T-cell (primary cell): ENCODE measurements around the gene E2F3. TPM values are rescaled to one million over a fixed set of nuclear protein-coding genes. Genes with fewer than 3 reads are reported as not detected.
"Not testable (repeated sequence)": the region's sequence is repeated elsewhere in the genome, so short reads cannot be mapped to it uniquely, and the experiment has no call there.

ENCODE experiments used
- ATAC-seq, 4 experiments: fragments of 200-7000 bp in 3 of 4; fragments of 150-1000 bp in 1 of 4; cut with Tn5 transposase; replicated peaks in 1 of 4; 1 replicate in 3 of 4; 2 replicates in 1 of 4; pipeline ENCODE4 v1.10.0; 2021; ENCODE audit warnings: moderate library complexity in 3 of 4, mild to moderate bottlenecking in 2 of 4, moderate number of reproducible peaks in 1 of 4
- CTCF ChIA-PET, 2 donors: fragments of 300-600 bp; sonication (Branson Sonifier 250); formaldehyde crosslinking; loops; one replicate each; lab custom pipeline; 2022; ENCODE audit warnings: antibody characterized with exemption in 2 of 2; lab: Charles Lee
- POLR2A ChIA-PET, 2 donors: fragments of 300-600 bp; sonication (Branson Sonifier 250); formaldehyde crosslinking; loops; one replicate each; lab custom pipeline; 2022; ENCODE audit warnings: antibody characterized with exemption in 2 of 2; lab: Charles Lee
- DNase-seq, 35 experiments: peaks; one replicate each; pipeline versions ENCODE4 v3.0.0 to v3.0.0-alpha.2; 2013 to 2023
- H3K27ac ChIP-seq: one replicate; pipeline ENCODE4 v1.5.1; 2013; ENCODE audit warnings: low read length
- H3K27me3 ChIP-seq, 2 experiments: replicated peaks in 1 of 2; 1 replicate in 1 of 2; 2 replicates in 1 of 2; pipeline versions ENCODE4 v1.6.1 to v1.7.0; 2013; ENCODE audit warnings: low read length in 1 of 2, mixed read lengths in 1 of 2; ENCODE audit not compliant: control insufficient read depth in 2 of 2, insufficient read depth in 2 of 2; ENCODE audit errors: extremely low read depth in 1 of 2
- H3K36me3 ChIP-seq, 2 donors: 1 replicate in 1 of 2; 2 replicates in 1 of 2; pipeline versions ENCODE4 v1.6.1 to v1.7.0; 2013; ENCODE audit warnings: low read length in 1 of 2; ENCODE audit not compliant: control insufficient read depth in 2 of 2, insufficient read depth in 1 of 2; ENCODE audit errors: extremely low read depth in 1 of 2
- H3K4me1 ChIP-seq, 2 experiments: 1 replicate in 1 of 2; 2 replicates in 1 of 2; pipeline versions ENCODE4 v1.6.1 to v1.7.0; 2013; ENCODE audit warnings: low read length in 2 of 2, mixed read lengths in 1 of 2; ENCODE audit not compliant: insufficient read depth in 2 of 2, control insufficient read depth in 1 of 2; ENCODE audit errors: extremely low read depth in 1 of 2
- H3K4me3 ChIP-seq, 2 donors: 1 replicate in 1 of 2; 2 replicates in 1 of 2; pipeline versions ENCODE4 v1.5.1 to v1.7.0; 2013; ENCODE audit warnings: mild to moderate bottlenecking in 2 of 2, low read length in 1 of 2, moderate library complexity in 1 of 2; ENCODE audit not compliant: control insufficient read depth in 1 of 2; ENCODE audit errors: extremely low read depth in 1 of 2
- H3K9me3 ChIP-seq: 2 replicates; pipeline ENCODE4 v1.7.0; 2013
- H3K27ac Mint-ChIP-seq, 2 donors: one replicate each; pipeline ENCODE4 v1.8.0; 2020 to 2021; ENCODE audit warnings: mild to moderate bottlenecking in 2 of 2, mixed read lengths in 2 of 2
- H3K27me3 Mint-ChIP-seq, 2 donors: one replicate each; pipeline ENCODE4 v1.8.0; 2021 to 2022; ENCODE audit warnings: mixed read lengths in 2 of 2
- H3K36me3 Mint-ChIP-seq: one replicate; pipeline ENCODE4 v1.8.0; 2021; ENCODE audit warnings: mixed read lengths
- H3K4me1 Mint-ChIP-seq, 3 donors: one replicate each; pipeline ENCODE4 v1.8.0; 2020 to 2022; ENCODE audit warnings: mixed read lengths in 3 of 3, mild to moderate bottlenecking in 1 of 3
- H3K4me3 Mint-ChIP-seq, 3 donors: one replicate each; pipeline ENCODE4 v1.8.0; 2020 to 2022; ENCODE audit warnings: mild to moderate bottlenecking in 3 of 3, mixed read lengths in 3 of 3, moderate library complexity in 3 of 3
- H3K9me3 Mint-ChIP-seq, 3 donors: one replicate each; pipeline ENCODE4 v1.8.0; 2020 to 2022; ENCODE audit warnings: mixed read lengths in 3 of 3
- WGBS: methylation state at CpG from one replicate; pipeline ENCODE4 v1.1.5; 2013; ENCODE audit warnings: missing lambda C conversion rate; ENCODE audit not compliant: insufficient coverage; 5-methylcytosine and 5-hydroxymethylcytosine counted together
- total RNA-seq, 35 experiments: library from RNA in 6 of 35; stranded (reverse) in 6 of 35; fragments of 120-200 nt in 1 of 35; gene quantifications; one replicate each; pipeline versions ENCODE4 v1.2.1 to v1.2.4 and lab custom pipeline; 2013 to 2026

Gene E2F3
- total RNA-seq, 5 donors from 2014 or later (not counting 1 experiment from before 2014, with no cell fraction given): 9.6 to 28.2 (median 23.1) TPM

GRCh38 chr6:20465616-20466015 lies 63.9 kb downstream of the E2F3 start:
- H3K27ac Mint-ChIP-seq, ATAC-seq, H3K9me3 Mint-ChIP-seq, POLR2A ChIA-PET, H3K4me3 ChIP-seq, H3K27ac ChIP-seq, H3K27me3 Mint-ChIP-seq, H3K36me3 ChIP-seq, H3K27me3 ChIP-seq, H3K4me3 Mint-ChIP-seq, H3K9me3 ChIP-seq, H3K4me1 ChIP-seq, DNase-seq, CTCF ChIA-PET: not testable (repeated sequence)
- Mint-ChIP-seq H3K36me3 (peaks cover 48% of the 10 kb centered on the region), H3K4me1 (peaks cover 0 to 18% (median 6%) of the 10 kb centered on the region in 3 donors)
- WGBS: no CpG with 5 or more reads among the region's 4 CpGs

- no peak overlapping the region for H3K4me3 Mint-ChIP-seq
- ATAC-seq (no peak), DNase-seq (no peak)
- CTCF ChIA-PET: interaction anchor here in 1 of 2 donors (0.8 kb wide), 1 partner anchor 63 kb away, joined by 3 read pairs; no protein-coding TSS in a partner anchor
- H3K9me3 Mint-ChIP-seq: no peaks in the 10 kb centered on the region
- peaks cover 0 to 18% (median 6%) of the 10 kb centered on the region in 3 donors for H3K4me1 Mint-ChIP-seq
- peaks cover 0 to 7% of the 10 kb centered on the region in 2 donors for H3K36me3 ChIP-seq
- H3K27ac ChIP-seq: no peak overlapping the region
- H3K4me3 ChIP-seq: no peak overlapping the region
- POLR2A ChIA-PET: interaction anchor here in 1 of 2 donors (0.6 kb wide), 1 partner anchor 47 kb away, joined by 6 read pairs; no protein-coding TSS in a partner anchor
- H3K4me1 ChIP-seq: no peaks in the 10 kb centered on the region
- H3K27me3 Mint-ChIP-seq: no peaks in the 10 kb centered on the region
- H3K27ac Mint-ChIP-seq: no peak overlapping the region
- no peaks in the 10 kb centered on the region for H3K27me3 ChIP-seq
- H3K36me3 Mint-ChIP-seq: peaks cover 44% of the 10 kb centered on the region
- no peaks in the 10 kb centered on the region for H3K9me3 ChIP-seq
- WGBS: no CpG with 5 or more reads among the region's 4 CpGs
These were observed 65.8 kb downstream of the E2F3 start for GRCh38 chr6:20467437-20467836.

GRCh38 chr6:20468209-20468608 lies 66.5 kb downstream of the E2F3 start:
- POLR2A ChIA-PET: no interaction called here
- no peak for ATAC-seq

GRCh38 chr6:20472748-20473147 lies 71.1 kb downstream of the E2F3 start:
- ChIA-PET POLR2A (no interaction called here), CTCF (interaction anchor here in 1 of 2 donors (0.7 kb wide), 1 partner anchor 68 kb away, joined by 3 read pairs; no protein-coding TSS in a partner anchor)
- peaks cover 0 to 5% (median 0%) of the 10 kb centered on the region in 3 donors for H3K4me1 Mint-ChIP-seq
- H3K4me3 ChIP-seq: no peak overlapping the region
- H3K27me3 ChIP-seq: no peaks in the 10 kb centered on the region
- no peaks in the 10 kb centered on the region for H3K4me1 ChIP-seq
- no peaks in the 10 kb centered on the region for H3K27me3 Mint-ChIP-seq
- H3K9me3 ChIP-seq: no peaks in the 10 kb centered on the region
- H3K9me3 Mint-ChIP-seq: no peaks in the 10 kb centered on the region
- ATAC-seq (no peak), DNase-seq (no peak)
- H3K27ac ChIP-seq: no peak overlapping the region
- H3K27ac Mint-ChIP-seq: no peak overlapping the region
- WGBS: 100% methylated on average over 1 of the region's 3 CpGs
- peaks cover 18% of the 10 kb centered on the region for H3K36me3 Mint-ChIP-seq
- H3K4me3 Mint-ChIP-seq: no peak overlapping the region
- H3K36me3 ChIP-seq: peaks cover 0 to 7% of the 10 kb centered on the region in 2 donors

More at GRCh38 chr6:20468209-20468608, 66.5 kb downstream of the E2F3 start:
- no peak overlapping the region for H3K27ac Mint-ChIP-seq
- Histone ChIP-seq H3K27ac (no peak overlapping the region), H3K36me3 (peaks cover 0 to 7% of the 10 kb centered on the region in 2 donors), H3K4me1 (no peaks in the 10 kb centered on the region), H3K9me3 (no peaks in the 10 kb centered on the region), H3K4me3 (no peak overlapping the region), H3K27me3 (no peaks in the 10 kb centered on the region)
- H3K9me3 Mint-ChIP-seq: no peaks in the 10 kb centered on the region
- WGBS: 52% methylated on average over 3 of the region's 7 CpGs
- no peaks in the 10 kb centered on the region for H3K27me3 Mint-ChIP-seq
- no peak for DNase-seq
- CTCF ChIA-PET: no interaction called here
- H3K36me3 Mint-ChIP-seq: peaks cover 44% of the 10 kb centered on the region
- peaks cover 0 to 18% (median 6%) of the 10 kb centered on the region in 3 donors for H3K4me1 Mint-ChIP-seq
- no peak overlapping the region for H3K4me3 Mint-ChIP-seq

GRCh38 chr6:20473518-20473917 lies 71.8 kb downstream of the E2F3 start:
- Mint-ChIP-seq H3K27ac (no peak overlapping the region), H3K27me3 (no peaks in the 10 kb centered on the region)
- CTCF ChIA-PET: no interaction called here

GRCh38 chr6:20474874-20475542 lies 73.3 kb downstream of the E2F3 start:
- H3K4me1 ChIP-seq: no peaks in the 10 kb centered on the region
- H3K27me3 Mint-ChIP-seq: no peaks in the 10 kb centered on the region
- peaks cover 0 to 2% (median 0%) of the 10 kb centered on the region in 3 donors for H3K4me1 Mint-ChIP-seq
- no peak overlapping the region for H3K27ac ChIP-seq
- WGBS: no CpG with 5 or more reads among the region's 7 CpGs
- POLR2A ChIA-PET: no interaction called here
- H3K27me3 ChIP-seq: no peaks in the 10 kb centered on the region
- DNase-seq: no peak
- H3K4me3 ChIP-seq: no peak overlapping the region
- H3K9me3 Mint-ChIP-seq: no peaks in the 10 kb centered on the region
- H3K36me3 Mint-ChIP-seq: peaks cover 20% of the 10 kb centered on the region
- ATAC-seq: no peak
- H3K9me3 ChIP-seq: no peaks in the 10 kb centered on the region
- no peak overlapping the region for H3K27ac Mint-ChIP-seq
- H3K4me3 Mint-ChIP-seq: no peak overlapping the region
- CTCF ChIA-PET: no interaction called here
- peaks cover 5 to 7% of the 10 kb centered on the region in 2 donors for H3K36me3 ChIP-seq

More at GRCh38 chr6:20473518-20473917, 71.8 kb downstream of the E2F3 start:
- peaks cover 0 to 7% of the 10 kb centered on the region in 2 donors for H3K36me3 ChIP-seq
- H3K36me3 Mint-ChIP-seq: peaks cover 18% of the 10 kb centered on the region
- H3K4me3 Mint-ChIP-seq: no peak overlapping the region
- no peaks in the 10 kb centered on the region for H3K27me3 ChIP-seq
- no peaks in the 10 kb centered on the region for H3K9me3 Mint-ChIP-seq
- 100% methylated on average over 1 of the region's 1 CpG for WGBS
- POLR2A ChIA-PET: no interaction called here
- H3K4me1 Mint-ChIP-seq: peaks cover 0 to 2% (median 0%) of the 10 kb centered on the region in 3 donors
- H3K4me3 ChIP-seq: no peak overlapping the region
- H3K4me1 ChIP-seq: no peaks in the 10 kb centered on the region
- H3K9me3 ChIP-seq: no peaks in the 10 kb centered on the region
- no peak overlapping the region for H3K27ac ChIP-seq
- DNase-seq: no peak
- ATAC-seq: no peak
